Mesothelial cell of epicardium (in vitro differentiated cells): ENCODE measurements around the gene ANKRD44. TPM values are rescaled to one million over a fixed set of nuclear protein-coding genes. Genes with fewer than 3 reads are reported as not detected.
A peak's percentile ranks its signal among the peaks of the same experiment; 100 is the strongest.

ENCODE experiments used
- DNase-seq, 2 experiments: peaks; one replicate each; pipeline ENCODE4 v3.0.0; 2021; ENCODE audit warnings: low spot score in 2 of 2; ENCODE audit not compliant: unreplicated experiment in 2 of 2
- H3K27ac Mint-ChIP-seq: 2 replicates; pipeline ENCODE4 v1.8.0; 2021; ENCODE audit warnings: mixed read lengths
- H3K27me3 Mint-ChIP-seq: 2 replicates; pipeline ENCODE4 v1.8.0; 2021; ENCODE audit warnings: low read depth, mixed read lengths
- H3K36me3 Mint-ChIP-seq: 2 replicates; pipeline ENCODE4 v1.8.0; 2021; ENCODE audit warnings: mixed read lengths
- H3K4me1 Mint-ChIP-seq: 2 replicates; pipeline ENCODE4 v1.8.0; 2021; ENCODE audit warnings: mixed read lengths
- H3K4me3 Mint-ChIP-seq: 2 replicates; pipeline ENCODE4 v1.8.0; 2021; ENCODE audit warnings: mild to moderate bottlenecking, moderate library complexity, mixed read lengths
- H3K9me3 Mint-ChIP-seq: 2 replicates; pipeline ENCODE4 v1.8.0; 2021; ENCODE audit warnings: mixed read lengths
- CTCF ChIP-seq: fragments of 200-600 bp; sonication (generic); IDR thresholded peaks from one replicate; pipeline ENCODE4 v1.5.0; 2021; ENCODE audit warnings: antibody characterized with exemption; ENCODE audit not compliant: unreplicated experiment
- total RNA-seq: library from RNA; stranded (reverse); gene quantifications from 3 replicates; pipeline ENCODE4 v1.2.1, GENCODE V29; 2021

ANKRD44 gene
- total RNA-seq, 1 donor from 2014 or later: 10.4 TPM

GRCh38 chr2:197308996-197309690 lies 1.4 kb downstream of the ANKRD44 start:
- H3K36me3 Mint-ChIP-seq: no peaks in the 10 kb centered on the region
- H3K4me1 Mint-ChIP-seq: peaks cover 15% of the 10 kb centered on the region
- H3K27ac Mint-ChIP-seq: no peak overlapping the region
- TF ChIP-seq CTCF: no peak
- H3K4me3 Mint-ChIP-seq: peak overlapping the region; percentile 89
- DNase-seq: no peak
- H3K27me3 Mint-ChIP-seq: peaks cover 33% of the 10 kb centered on the region
- H3K9me3 Mint-ChIP-seq: no peaks in the 10 kb centered on the region

GRCh38 chr2:197308585-197308984 lies 2.0 kb downstream of the ANKRD44 start:
- Mint-ChIP-seq H3K4me3 (peak overlapping the region; percentile 89), H3K27ac (no peak overlapping the region), H3K27me3 (peaks cover 30% of the 10 kb centered on the region), H3K36me3 (no peaks in the 10 kb centered on the region), H3K9me3 (no peaks in the 10 kb centered on the region), H3K4me1 (peaks cover 15% of the 10 kb centered on the region)
- no peak for DNase-seq
- no peak for TF ChIP-seq CTCF

GRCh38 chr2:197307933-197308521 lies 2.6 kb downstream of the ANKRD44 start:
- Mint-ChIP-seq H3K9me3 (no peaks in the 10 kb centered on the region), H3K4me3 (no peak overlapping the region), H3K36me3 (no peaks in the 10 kb centered on the region), H3K27ac (no peak overlapping the region), H3K4me1 (peaks cover 15% of the 10 kb centered on the region), H3K27me3 (peaks cover 27% of the 10 kb centered on the region)
- no peak for DNase-seq
- no peak for TF ChIP-seq CTCF

- H3K27me3 Mint-ChIP-seq: peaks cover 24% of the 10 kb centered on the region
- H3K4me3 Mint-ChIP-seq: no peak overlapping the region
- no peaks in the 10 kb centered on the region for H3K9me3 Mint-ChIP-seq
- DNase-seq: no peak
- no peak overlapping the region for H3K27ac Mint-ChIP-seq
- no peak for TF ChIP-seq CTCF
- no peaks in the 10 kb centered on the region for H3K36me3 Mint-ChIP-seq
- H3K4me1 Mint-ChIP-seq: peaks cover 15% of the 10 kb centered on the region
Measured at GRCh38 chr2:197307236-197307932, 3.2 kb downstream of the ANKRD44 start.

- Mint-ChIP-seq H3K36me3 (no peaks in the 10 kb centered on the region), H3K27ac (no peak overlapping the region), H3K9me3 (no peaks in the 10 kb centered on the region), H3K27me3 (peaks cover 18% of the 10 kb centered on the region), H3K4me1 (peaks cover 12% of the 10 kb centered on the region), H3K4me3 (no peak overlapping the region)
- no peak for TF ChIP-seq CTCF
- DNase-seq: no peak
Measured at GRCh38 chr2:197306696-197307040, 3.9 kb downstream of the ANKRD44 start.
